DND-41 (cell line): Measurements from ENCODE around the gene STARD10.

Experiments used
- CTCF ChIP-seq: IDR thresholded peaks from 2 replicates; pipeline ENCODE4 v1.5.1; 2012; ENCODE audit warnings: borderline replicate concordance, low read length, moderate library complexity, mild to moderate bottlenecking; ENCODE audit not compliant: poor library complexity, severe bottlenecking; ENCODE audit errors: extremely low read depth
- EZH2 ChIP-seq: IDR thresholded peaks from 3 replicates; pipeline ENCODE4 v1.6.1; 2012; ENCODE audit warnings: borderline replicate concordance, low read depth, mild to moderate bottlenecking, moderate library complexity, low read length, inconsistent platforms; ENCODE audit not compliant: severe bottlenecking

GRCh38 chr11:72740562-72741428, 53.1 kb downstream of the STARD10 start:
- TF ChIP-seq CTCF (no peak), EZH2 (no peak)
